Fibroblast of upper back skin (primary cell): ENCODE results near the gene CD79A.
A peak's percentile ranks its signal among the peaks of the same experiment; 100 is the strongest.

Experiments
- DNase-seq: peaks from one replicate; pipeline ENCODE4 v3.0.0-alpha.2; 2013

Gene CD79A

GRCh38 chr19:41886761-41887710, 10.0 kb downstream of the CD79A start:
- no peak for DNase-seq

GRCh38 chr19:41887711-41888382, 10.8 kb downstream of the CD79A start:
- DNase-seq, result peak; percentile 38

GRCh38 chr19:41888926-41889325, 11.8 kb downstream of the CD79A start:
- no peak for DNase-seq

GRCh38 chr19:41889896-41890295, 12.8 kb downstream of the CD79A start:
- no peak for DNase-seq

- no peak for DNase-seq
These were observed 13.9 kb downstream of the CD79A start for GRCh38 chr19:41890936-41891335.

- DNase-seq, result no peak
These were observed 15.3 kb downstream of the CD79A start for GRCh38 chr19:41892173-41892902.

- no peak for DNase-seq
These were observed 16.8 kb downstream of the CD79A start for GRCh38 chr19:41893899-41894298.

GRCh38 chr19:41894350-41894749, 17.3 kb downstream of the CD79A start:
- no peak for DNase-seq

- DNase-seq, result no peak
These were observed 18.9 kb downstream of the CD79A start for GRCh38 chr19:41895745-41896580.

- DNase-seq, result no peak
These were observed 19.5 kb downstream of the CD79A start for GRCh38 chr19:41896581-41896942.

- DNase-seq, result no peak
These were observed 20.1 kb downstream of the CD79A start for GRCh38 chr19:41897181-41897580.

- DNase-seq, result no peak
These were observed 20.7 kb downstream of the CD79A start for GRCh38 chr19:41897820-41898219.

- no peak for DNase-seq
These were observed 21.2 kb downstream of the CD79A start for GRCh38 chr19:41898235-41898634.

- no peak for DNase-seq
These were observed 24.8 kb downstream of the CD79A start for GRCh38 chr19:41901707-41902360.

- DNase-seq, result no peak
These were observed 25.5 kb downstream of the CD79A start for GRCh38 chr19:41902594-41902993.

GRCh38 chr19:41903193-41903953, 26.3 kb downstream of the CD79A start:
- no peak for DNase-seq

GRCh38 chr19:41904118-41904870, 27.2 kb downstream of the CD79A start:
- DNase-seq, result no peak

GRCh38 chr19:41905273-41906002, 28.4 kb downstream of the CD79A start:
- no peak for DNase-seq

- DNase-seq, result no peak
These were observed 29.2 kb downstream of the CD79A start for GRCh38 chr19:41906271-41906670.
